Islet of Langerhans (tissue), 1 donor: Measurements from ENCODE around the gene PRTN3.
"Not testable (repeated sequence)": the region's sequence is repeated elsewhere in the genome, so short reads cannot be mapped to it uniquely, and the experiment has no call there.

Source experiments
- FAIRE-seq: peaks from one replicate; lab custom pipeline; 2011; peaks lifted over from hg19 to GRCh38; lab: Jason Lieb, UNC

PRTN3 gene

GRCh38 chr19:883661-884211 is 42.9 kb downstream of the PRTN3 start:
- no peak for FAIRE-seq

- no peak for FAIRE-seq
Measured at GRCh38 chr19:884420-885211, 43.8 kb downstream of the PRTN3 start.

GRCh38 chr19:885536-886224 is 44.9 kb downstream of the PRTN3 start:
- FAIRE-seq, result no peak

- peak; percentile 24 for FAIRE-seq
Measured at GRCh38 chr19:887072-887471, 46.3 kb downstream of the PRTN3 start.

- FAIRE-seq, result no peak
Measured at GRCh38 chr19:887599-887998, 46.8 kb downstream of the PRTN3 start.

- FAIRE-seq, result no peak
Measured at GRCh38 chr19:888581-889385, 48.0 kb downstream of the PRTN3 start.

GRCh38 chr19:889662-890295 is 49.0 kb downstream of the PRTN3 start:
- no peak for FAIRE-seq

- no peak for FAIRE-seq
Measured at GRCh38 chr19:890831-891230, 50.0 kb downstream of the PRTN3 start.

GRCh38 chr19:891421-892200 is 50.8 kb downstream of the PRTN3 start:
- not testable (repeated sequence) for FAIRE-seq

GRCh38 chr19:892243-892893 is 51.6 kb downstream of the PRTN3 start:
- FAIRE-seq, result no peak

- FAIRE-seq, result peak; percentile 80
Measured at GRCh38 chr19:892894-893689, 52.3 kb downstream of the PRTN3 start, which contains the start of the genes MED16 and RNU6-9. TSS of gene MED16 (minus strand) at chr19:893187. CDS start at chr19:891131, 2,056 bp downstream. TSS of gene RNU6-9 (plus strand) at chr19:893484.

GRCh38 chr19:896434-896833 is 55.6 kb downstream of the PRTN3 start:
- FAIRE-seq, result no peak

- no peak for FAIRE-seq
Measured at GRCh38 chr19:896999-897398, 56.2 kb downstream of the PRTN3 start.

- FAIRE-seq, result no peak
Measured at GRCh38 chr19:897442-898039, 56.7 kb downstream of the PRTN3 start.
